Tibial nerve (tissue), 4 donors: Measurements from ENCODE around the gene NRXN3.

Experiments
- EP300 ChIP-seq, 2 donors: sonication (generic); formaldehyde crosslinking; IDR thresholded peaks; one replicate each; pipeline ENCODE4 v1.6.1; 2017; ENCODE audit warnings: antibody characterized with exemption in 2 of 2, mild to moderate bottlenecking in 1 of 2
- POLR2A ChIP-seq, 2 donors: fragments of 450-650 bp; IDR thresholded peaks; one replicate each; pipeline ENCODE4 v1.6.1; 2017; ENCODE audit warnings: antibody characterized with exemption in 2 of 2, mild to moderate bottlenecking in 2 of 2, moderate library complexity in 2 of 2
- TF ChIP-seq, protein P1 (sequence below), 5 experiments: fragments of 200-600 bp in 3 of 5; fragments of 450-650 bp in 2 of 5; sonication (generic) in 3 of 5; IDR thresholded peaks; one replicate each; pipeline ENCODE4 v1.5.1; 2016 to 2019; ENCODE audit warnings: antibody characterized with exemption in 5 of 5, mild to moderate bottlenecking in 3 of 5, moderate library complexity in 2 of 5

- no peak for TF ChIP-seq POLR2A (IDR thresholded peaks at IDR 0.05)
- TF ChIP-seq, protein P1, sequence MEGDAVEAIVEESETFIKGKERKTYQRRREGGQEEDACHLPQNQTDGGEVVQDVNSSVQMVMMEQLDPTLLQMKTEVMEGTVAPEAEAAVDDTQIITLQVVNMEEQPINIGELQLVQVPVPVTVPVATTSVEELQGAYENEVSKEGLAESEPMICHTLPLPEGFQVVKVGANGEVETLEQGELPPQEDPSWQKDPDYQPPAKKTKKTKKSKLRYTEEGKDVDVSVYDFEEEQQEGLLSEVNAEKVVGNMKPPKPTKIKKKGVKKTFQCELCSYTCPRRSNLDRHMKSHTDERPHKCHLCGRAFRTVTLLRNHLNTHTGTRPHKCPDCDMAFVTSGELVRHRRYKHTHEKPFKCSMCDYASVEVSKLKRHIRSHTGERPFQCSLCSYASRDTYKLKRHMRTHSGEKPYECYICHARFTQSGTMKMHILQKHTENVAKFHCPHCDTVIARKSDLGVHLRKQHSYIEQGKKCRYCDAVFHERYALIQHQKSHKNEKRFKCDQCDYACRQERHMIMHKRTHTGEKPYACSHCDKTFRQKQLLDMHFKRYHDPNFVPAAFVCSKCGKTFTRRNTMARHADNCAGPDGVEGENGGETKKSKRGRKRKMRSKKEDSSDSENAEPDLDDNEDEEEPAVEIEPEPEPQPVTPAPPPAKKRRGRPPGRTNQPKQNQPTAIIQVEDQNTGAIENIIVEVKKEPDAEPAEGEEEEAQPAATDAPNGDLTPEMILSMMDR (IDR thresholded peaks at IDR 0.05), result no peak
- TF ChIP-seq EP300 (IDR thresholded peaks at IDR 0.05), result no peak
Observed at GRCh38 chr14:78666336-78667056, 496.3 kb downstream of the NRXN3 start.
